ENCODE results near the gene USP34.
"Not testable (repeated sequence)": the region's sequence is repeated elsewhere in the genome, so short reads cannot be mapped to it uniquely, and the experiment has no call there.

Gene USP34

DNA sequence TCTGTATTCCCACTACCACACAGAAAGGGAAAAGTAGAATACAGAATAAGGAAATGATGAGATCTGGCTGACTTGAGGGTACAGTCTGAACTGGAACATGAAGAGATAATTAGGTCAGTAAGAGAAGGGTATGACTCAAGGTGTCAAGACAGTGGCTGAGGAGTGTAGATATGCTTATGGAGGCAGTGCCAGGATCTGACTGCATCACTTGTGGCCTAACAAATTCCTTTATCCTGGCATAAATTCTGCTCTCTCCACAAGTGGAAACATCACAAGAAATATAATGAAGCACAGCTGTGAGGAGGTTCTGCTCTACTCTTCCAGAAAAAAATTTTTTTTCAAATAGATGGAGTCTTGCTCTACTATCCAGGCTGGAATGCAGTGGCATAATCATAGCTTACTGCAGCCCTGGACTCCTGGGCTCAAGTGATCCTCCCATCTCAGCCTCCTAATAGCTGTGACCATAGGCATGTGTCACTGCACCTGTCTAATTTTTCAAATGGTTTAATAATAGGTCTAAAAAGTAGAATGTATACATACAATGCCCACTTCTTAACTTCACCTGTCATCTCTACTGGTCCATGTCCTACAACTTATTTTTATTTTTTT is 223.6 kb downstream of the USP34 start:
- DNase-seq (ENCODE audit: low spot score) = no peak

DNA sequence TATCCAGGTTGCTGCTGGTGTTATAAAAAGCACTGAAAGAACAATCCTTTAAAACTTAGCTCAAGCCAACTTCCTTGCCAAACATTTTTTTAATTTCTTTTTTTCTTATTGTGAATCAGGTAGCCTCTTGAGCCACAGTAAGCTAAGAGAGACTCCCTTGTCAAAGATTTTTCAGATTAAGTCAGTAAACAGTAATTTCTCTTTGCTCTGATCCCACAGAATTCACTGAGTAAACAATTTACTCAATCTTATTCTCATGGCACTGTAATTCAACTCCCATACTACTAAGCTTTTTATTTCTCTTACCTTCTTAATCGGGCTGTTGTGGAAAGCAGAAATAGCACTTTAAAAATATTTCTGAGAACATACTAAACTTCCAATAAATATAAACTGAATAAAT is 226.2 kb downstream of the USP34 start:
- DNase-seq (ENCODE audit: low spot score) = no peak

DNA sequence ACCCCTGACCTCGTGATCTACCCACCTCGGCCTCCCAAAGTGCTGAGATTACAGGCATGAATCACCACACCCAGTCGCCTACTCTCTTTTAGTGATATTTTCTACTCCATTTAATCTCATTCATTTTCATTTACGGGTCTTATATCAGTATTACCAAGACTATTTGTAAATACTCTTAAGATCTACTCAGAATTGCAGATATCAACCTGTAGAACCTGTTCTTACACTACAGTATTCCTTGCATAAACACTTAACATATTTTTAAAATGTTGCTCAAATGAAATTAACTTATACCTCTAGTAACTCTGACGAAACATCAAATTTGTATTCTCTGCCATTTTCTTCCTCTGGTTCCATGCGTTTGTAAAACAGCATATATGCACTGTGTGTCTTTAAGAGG is 229.6 kb downstream of the USP34 start:
- DNase-seq (ENCODE audit: low spot score) = no peak

DNA sequence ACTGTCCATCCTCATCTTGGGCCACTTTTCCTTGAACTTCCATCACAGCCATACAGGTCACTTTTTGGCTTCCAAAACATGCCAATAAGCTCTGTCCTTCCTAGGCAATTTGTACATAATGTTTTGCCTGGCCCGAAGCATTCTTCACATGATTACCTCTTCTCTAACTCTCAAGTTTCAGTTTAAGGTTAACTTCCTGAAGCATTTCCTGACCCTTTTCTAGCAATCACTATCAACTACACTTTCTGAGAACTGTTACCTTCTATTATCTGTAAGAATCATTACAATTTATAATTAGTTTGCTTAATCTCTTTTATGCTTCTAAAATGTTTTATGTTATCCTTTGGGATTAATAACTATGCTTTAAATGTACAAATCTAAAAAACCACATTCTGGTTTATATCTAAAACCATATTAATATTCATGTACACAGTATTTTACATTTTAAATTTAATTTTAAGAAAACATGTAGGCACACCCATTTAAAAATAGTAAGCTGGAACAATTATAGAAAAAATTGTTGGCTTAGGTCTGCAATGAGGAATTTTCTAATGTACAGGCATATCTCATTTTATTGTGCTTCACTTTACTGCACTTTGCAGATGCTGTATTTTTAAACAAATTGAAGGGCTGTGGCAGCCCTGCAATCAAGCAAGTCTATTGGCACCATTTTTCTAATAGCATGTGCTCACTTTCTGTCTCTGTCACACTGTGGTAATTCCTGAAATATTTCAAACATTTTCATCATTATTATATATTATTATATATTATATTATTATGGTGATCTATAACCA is 232.5 kb downstream of the USP34 start:
- DNase-seq (ENCODE audit: low spot score) = no peak

DNA sequence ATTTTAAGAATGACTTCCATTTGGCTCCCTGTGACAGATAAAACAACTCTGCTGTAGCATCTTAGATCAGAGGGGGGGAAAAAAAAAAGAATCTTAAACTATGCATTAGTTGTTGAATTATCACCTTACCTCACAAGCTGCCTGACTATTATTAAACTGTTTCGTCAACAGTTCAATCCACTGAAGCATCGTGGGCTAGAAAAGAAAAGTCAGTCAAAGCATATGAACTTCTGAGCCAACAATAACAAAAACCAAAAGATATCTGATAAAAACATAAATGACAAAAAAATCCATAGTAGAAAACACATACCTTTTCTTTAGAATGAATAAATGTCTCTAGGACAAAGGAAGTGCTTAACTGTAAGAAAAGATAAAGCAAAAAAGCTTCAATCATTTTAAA is 235.2 kb downstream of the USP34 start:
- no peak for DNase-seq (ENCODE audit: low spot score)

DNA sequence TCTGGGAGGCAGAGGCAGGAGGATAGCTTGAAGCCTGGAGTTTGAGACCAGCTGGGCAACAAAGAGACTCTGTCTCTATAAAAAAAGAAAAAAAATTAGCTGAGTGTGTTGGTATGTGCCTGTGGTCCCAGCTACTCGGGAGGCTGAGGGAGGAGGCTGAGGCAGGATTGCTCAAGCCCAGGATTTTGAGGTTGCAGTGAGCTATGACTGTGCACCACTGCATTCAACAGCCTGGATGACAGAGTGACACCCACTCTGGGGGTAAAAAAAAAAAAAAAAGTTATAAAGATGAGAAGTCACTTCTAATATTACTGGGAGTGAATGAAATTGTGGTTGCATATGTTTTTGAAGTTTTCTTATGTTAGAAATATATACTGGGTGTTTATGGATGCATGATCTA is 237.3 kb downstream of the USP34 start:
- DNase-seq (ENCODE audit: low spot score) = no peak

DNA sequence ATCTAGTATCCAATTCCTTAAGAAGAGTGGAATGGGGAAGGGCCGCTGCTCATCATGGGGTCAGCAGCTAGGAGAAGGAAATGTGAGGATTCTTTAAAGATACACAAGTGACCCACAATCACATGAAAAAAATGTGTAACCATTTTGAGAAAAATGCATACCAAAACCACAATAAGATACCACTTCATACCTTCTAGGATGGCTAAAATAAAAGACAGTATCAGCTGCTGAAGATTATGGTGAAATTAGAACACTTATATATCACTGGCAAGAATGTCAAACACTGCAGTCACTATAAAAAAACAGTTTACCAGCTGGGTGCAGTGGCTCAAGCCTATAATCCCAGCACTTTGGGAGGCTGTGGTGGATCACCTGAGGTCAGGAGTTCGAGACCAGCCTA is 241.0 kb downstream of the USP34 start:
- DNase-seq (ENCODE audit: low spot score) = no peak

DNA sequence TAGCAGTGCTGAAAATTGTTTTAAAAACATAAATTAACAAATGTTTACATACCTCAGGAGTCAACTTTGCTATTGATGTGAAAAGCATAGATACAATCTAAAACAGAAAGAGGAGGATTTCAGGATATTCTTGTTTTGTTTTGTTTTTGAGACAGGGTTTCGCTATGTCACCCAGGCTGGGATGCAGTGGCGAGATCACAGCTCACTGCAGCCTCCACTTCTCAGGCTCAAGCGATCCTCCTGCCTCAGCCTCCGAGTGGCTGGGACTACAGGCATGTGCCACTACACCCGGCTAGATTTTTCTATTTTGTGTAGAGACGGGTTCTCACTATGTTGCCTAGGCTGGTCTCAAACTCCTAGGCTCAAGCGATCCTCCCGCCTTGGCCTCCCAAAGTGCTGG is 248.3 kb downstream of the USP34 start:
- DNase-seq (ENCODE audit: low spot score) = no peak

DNA sequence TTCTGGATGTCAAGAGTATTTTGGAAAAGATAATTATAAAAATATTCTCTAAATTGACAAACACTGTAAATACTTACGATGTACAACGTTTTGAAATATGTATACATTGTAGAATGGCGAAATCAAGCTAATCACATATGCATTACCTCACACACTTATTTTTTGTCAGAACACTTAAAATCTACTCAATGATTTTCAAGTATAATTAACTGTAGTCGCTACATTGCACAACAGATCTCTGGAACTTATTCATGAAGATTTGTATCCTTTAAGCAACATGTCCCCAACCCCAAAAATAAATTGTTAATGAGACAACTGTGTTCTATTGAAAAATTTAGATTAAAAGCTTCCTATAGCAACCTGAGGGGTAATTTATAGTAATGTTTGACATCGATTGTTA is 249.1 kb downstream of the USP34 start:
- no peak for DNase-seq (ENCODE audit: low spot score)

DNA sequence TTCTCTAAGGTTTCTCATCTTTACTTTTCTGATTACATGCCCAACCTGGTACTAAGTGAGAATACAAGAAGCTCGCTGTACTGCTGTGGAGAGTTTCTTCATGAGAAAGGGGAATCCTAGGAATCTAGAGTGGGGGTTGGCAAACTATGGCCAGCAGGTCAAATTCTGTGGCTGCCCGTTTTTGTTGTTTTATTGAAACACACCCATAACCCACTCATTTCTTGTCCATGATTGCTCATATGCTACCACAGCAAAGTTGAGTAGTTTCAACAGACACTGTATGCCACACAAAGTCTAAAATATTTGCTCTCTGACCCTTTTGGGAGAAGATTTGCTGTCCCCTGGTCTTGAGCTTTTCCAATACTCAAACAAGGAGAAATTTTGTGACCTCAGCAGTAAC is 250.1 kb downstream of the USP34 start:
- no peak for DNase-seq (ENCODE audit: low spot score)

DNA sequence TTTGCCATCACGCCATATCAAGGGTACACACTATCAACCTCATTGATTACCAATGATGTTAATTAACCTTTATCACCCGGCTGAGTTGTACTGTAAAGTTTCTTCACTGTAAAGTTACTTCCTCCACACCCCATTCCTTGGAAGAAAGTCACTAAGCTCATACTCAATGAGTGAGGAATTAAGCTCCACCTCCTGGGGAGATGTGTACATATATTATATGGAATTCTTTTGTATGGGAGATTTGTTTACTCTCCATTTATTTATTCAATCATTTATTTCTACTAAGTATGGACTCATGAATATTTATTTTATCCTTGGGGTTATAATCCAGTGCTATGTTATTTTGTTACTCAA is 252.1 kb downstream of the USP34 start:
- no peak for DNase-seq (ENCODE audit: low spot score)

DNA sequence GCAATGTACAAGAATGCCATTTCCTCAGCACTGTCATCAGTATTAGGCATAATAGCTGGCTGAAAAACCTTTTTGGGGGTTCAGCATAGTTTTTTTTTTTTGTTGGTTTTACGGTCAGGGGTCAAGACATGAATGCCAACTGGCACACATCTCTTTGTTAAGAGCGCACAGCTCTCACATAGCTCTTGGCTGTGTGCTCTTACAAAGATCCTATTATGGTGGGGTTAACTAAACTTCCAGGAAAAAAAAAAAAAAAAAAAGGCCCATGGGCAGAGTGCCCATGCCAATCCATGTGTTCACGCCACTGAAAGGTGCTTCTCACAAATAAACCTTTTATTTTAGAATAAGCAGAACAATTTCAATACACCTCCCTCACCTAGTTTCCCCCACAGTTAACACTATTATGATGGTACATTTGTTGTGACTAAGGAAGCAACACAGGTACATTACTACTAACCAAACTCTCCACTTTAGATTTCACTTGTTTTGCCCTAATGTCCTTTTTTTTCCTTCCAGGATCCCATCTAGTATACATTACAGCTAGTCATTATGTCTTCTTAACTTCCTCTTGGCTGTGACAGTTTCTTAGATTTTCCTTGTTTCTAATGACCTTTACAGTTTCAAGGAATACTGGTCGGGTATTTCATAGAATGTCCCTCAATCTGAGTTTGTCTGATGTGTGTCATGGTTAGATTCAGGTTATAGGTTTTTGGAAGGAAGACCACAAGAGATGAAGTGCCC is 252.6 kb downstream of the USP34 start:
- peak; percentile 82 for DNase-seq (ENCODE audit: low spot score)

DNA sequence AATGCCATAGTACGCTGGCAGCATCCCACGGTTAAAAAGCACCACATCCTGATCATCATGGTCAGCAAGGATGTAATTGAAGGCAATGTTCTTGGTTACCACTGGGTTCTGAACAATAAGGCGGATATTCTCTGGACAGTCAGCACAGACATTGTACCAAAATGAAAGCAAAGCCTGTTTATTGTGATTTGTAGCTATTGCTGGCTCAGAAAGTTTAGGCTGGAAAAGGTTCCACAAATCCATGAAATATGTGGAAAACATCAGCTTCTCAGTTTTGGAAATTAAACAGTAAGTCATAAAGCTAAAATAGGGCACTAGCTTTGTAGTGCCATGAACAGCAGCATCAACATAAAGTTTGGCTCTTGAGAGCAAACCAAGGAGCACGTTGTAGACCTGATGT is 256.7 kb downstream of the USP34 start:
- DNase-seq (ENCODE audit: low spot score) = no peak

DNA sequence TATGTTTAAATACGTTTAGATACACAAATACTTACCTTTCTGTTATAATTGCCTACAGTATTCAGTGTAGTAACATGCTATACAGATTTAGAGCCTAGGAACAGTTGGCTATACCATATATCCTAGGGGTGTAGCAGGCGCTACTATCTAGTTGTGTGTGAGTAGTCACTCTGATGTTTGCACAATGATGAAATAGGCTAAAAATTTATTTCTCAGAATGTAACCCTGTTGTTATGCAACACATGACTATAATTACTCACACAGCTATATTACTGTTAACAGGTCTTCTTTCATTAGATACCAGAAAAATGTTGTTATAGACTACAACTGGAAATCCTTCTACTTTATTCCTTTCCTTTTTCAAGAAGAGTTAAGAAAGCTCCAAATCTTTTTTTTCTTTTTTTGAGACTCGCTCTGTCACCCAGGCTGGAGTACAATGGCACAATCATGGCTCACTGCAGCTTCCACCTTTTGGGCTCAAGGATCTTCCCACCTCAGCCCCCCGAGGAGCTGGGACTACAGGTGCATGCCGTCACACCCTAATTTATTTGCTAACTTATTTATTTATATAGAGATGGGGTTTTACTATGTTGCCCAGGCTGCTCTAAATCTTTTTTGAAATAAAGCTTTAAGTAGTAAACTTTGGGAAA is 260.4 kb downstream of the USP34 start:
- DNase-seq (ENCODE audit: low spot score) = no peak

DNA sequence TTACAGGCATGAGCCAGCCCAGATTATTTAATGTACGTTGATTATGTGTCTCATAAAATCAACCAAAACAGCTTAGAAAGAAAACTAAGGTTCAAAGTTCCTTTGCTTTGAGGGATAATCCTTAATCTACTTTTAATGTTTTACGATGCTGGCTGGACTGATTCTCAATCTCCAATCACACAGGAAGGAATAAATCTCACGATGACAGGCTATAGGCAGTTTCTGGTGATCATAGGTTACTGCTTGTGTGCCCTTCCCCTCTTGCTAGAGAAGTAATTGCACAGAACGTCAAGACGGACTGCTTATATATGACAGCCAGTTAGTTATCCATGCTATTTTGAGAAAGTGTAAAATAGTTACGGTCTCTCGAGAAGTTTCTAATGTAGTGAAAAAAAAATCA is 265.8 kb downstream of the USP34 start:
- no peak for DNase-seq (ENCODE audit: low spot score)

DNA sequence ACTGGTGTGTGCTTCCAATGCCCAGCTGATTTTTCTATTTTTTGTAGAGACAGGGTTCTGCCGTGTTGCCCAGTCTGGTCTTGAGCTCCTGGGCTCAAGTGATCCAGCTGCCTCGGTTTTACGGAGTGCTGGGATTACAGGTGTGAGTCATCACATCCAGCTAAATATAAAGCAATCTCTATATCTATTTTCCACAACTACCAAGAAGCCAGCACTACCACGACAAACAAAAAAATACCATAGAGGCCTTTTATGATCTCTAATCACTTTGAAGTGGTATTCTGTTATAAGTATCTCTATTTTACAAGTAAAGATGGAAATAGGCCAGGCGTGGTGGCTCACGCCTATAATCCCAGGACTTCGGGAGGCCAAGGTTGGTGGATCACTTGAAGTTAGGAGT is 274.2 kb downstream of the USP34 start:
- no peak for DNase-seq (ENCODE audit: low spot score)

DNA sequence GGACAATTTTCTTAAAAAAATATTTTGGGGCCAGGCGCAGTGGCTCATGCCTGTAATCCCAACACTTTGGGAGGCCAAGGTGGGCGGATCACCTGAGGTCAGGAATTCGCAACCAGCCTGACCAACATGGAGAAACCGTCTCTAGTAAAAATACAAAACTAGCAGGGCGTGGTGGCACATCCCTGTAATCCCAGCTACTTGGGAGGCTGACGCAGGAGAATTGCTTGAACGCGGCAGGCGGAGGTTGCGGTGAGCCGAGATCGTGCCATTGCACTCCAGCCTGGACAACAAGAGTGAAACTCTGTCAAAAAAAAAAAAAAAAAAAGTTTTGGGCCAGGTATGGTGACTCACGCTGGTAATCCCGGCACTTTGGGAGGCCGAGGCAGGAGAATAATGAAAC is 276.2 kb downstream of the USP34 start:
- DNase-seq (ENCODE audit: low spot score) = not testable (repeated sequence)

DNA sequence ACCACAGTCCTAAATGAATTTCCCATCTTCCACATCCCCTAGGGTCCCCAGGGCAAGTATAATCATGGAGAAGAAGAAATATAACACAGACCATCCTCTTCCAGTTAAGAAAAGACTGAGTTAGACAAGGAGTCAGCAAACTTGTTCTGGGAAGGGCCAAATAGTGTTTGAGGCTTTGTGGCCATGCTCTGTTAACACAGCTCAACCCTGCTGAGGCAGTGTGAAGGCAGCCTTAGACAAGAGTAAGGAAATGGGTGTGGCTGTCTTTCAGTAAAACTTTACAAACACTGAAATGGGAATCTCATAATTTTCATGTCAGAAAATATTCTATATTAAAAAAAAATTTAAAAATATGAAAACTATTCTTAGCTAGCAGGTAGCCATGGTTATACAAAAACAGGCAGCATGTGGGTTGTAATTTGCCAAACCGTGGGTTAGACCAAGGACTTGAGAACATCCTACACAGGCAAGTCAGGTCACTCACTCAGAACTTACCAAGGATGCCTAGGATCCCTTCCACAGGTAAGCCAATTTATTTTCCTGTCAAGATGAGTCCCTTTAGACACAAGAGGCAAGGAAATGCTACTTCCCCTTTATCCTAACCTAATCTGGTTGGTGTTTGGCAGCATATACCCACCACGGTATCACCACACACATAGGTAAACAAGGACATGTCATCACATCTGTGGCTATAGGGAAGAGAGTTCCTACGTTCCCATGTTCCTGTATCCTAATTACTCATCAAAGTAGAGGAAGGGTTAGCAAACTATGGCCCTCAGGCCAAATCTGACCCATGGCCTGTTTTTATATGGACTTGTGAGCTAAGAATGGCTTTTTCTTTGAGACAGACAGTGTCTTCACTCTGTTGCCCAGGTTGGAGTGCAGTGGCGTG is 277.0 kb downstream of the USP34 start:
- DNase-seq (ENCODE audit: low spot score) = no peak

DNA sequence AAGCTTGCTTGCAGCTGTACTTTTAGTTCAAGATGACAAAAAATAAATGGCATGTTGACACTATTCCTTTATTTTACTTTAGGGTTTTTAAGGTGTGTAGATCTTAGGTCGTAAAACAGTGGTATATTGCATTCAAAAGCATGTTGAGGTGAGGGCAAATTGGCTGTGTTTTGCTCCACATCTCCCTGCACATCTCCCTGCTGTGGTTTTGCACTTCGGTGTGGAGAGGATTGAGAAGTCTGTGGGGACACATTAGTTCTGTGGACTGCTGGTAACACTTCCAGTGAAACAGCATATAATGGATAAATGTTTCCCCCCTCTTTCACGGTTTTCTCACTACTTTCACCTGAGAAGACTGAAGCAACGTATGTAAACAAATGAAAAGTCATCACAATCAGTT is 283.8 kb downstream of the USP34 start:
- no peak for DNase-seq (ENCODE audit: low spot score)

DNA sequence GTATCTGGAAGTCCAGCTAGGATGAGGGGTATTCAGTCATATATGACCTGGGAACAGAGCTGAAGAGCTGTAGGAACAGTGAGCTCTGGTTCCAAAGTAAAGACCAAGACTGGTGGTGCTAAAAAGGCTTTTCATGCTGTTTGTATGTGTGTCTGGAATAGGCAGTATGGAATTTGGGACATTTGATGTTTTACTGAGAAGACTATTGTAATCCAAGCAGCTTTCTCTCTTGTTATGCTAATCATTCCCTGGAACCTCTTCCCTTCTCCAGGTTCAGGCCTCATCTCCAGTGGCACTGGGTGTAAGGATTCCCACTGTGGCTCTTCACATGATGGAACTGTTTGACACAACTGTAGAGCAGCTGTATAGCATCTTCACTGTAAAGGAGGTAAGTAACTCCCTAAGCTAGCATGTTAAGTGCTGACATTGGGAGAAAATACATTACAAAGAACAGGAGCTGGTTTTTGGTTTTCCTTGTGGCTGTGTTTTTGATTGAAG is 285.6 kb downstream of the USP34 start:
- no peak for DNase-seq (ENCODE audit: low spot score)

DNA sequence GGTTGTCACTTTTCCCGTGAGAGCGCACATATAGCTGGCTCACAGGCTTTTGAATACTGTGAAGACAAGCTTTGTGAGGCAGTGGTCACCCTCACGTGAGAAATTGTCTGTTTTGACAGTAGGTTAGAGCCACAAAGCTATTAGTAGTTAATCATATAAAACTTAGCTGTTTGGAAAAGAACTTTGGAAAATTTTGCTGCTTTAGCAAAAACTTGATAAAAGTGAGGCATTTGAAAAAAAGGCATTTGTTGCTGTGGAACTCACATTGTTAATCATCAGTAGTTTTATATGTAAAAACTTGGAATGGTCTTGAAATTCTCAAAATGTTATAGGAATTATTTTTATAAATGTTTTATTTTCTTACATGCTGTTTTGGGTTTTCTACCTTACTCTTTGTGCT is 286.6 kb downstream of the USP34 start:
- no peak for DNase-seq (ENCODE audit: low spot score)

DNA sequence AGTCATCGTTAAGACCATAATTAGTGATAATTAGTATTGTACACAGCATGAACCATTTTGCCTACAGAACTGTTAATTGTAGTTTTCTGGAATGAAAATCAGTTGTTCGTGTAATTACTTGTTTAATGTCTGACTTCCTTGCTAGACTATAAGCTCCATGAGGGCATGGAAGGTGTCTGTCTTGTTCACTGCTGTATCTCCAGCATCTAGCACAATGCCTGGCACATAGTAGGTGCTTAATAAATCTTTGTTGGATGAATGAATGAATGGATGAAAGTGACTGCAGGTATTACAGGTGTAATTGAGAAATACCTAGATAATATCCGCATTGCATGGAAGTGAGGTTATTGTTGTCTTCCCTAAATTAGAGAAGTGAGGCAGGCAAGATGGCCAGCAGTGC is 287.1 kb downstream of the USP34 start:
- no peak for DNase-seq (ENCODE audit: low spot score)
